Measurements from ENCODE around the gene SLC39A5.

The SLC39A5 gene

GRCh38 chr12:56220611-56221231 lies 9.1 kb upstream of the SLC39A5 start:
- no peak for TF ChIP-seq CTCF (IDR thresholded peaks at IDR 0.05)

GRCh38 chr12:56221232-56221756 lies 8.6 kb upstream of the SLC39A5 start:
- TF ChIP-seq CTCF (IDR thresholded peaks at IDR 0.05), result no peak

GRCh38 chr12:56221757-56222530 lies 7.9 kb upstream of the SLC39A5 start, which contains the start of gene RNF41:
Gene RNF41, minus strand, starts transcription at chr12:56221922. Its CDS starts 7,875 bp downstream, at chr12:56214047.
- TF ChIP-seq CTCF (IDR thresholded peaks at IDR 0.05), result no peak

- no peak for TF ChIP-seq CTCF (IDR thresholded peaks at IDR 0.05)
Measured at GRCh38 chr12:56222531-56222895, 7.3 kb upstream of the SLC39A5 start.

GRCh38 chr12:56223571-56224101 lies 6.2 kb upstream of the SLC39A5 start:
- TF ChIP-seq CTCF (IDR thresholded peaks at IDR 0.05), result no peak

- peak; percentile 96; the same call in 1 of the 2 replicates for TF ChIP-seq CTCF (IDR thresholded peaks at IDR 0.05)
Measured at GRCh38 chr12:56224102-56224701, 5.6 kb upstream of the SLC39A5 start, which contains the start of gene NABP2. Gene NABP2, plus strand, starts transcription at chr12:56224342. Its CDS starts 515 bp downstream, at chr12:56224857.

- TF ChIP-seq CTCF (IDR thresholded peaks at IDR 0.05), result no peak
Measured at GRCh38 chr12:56224954-56225353, 4.9 kb upstream of the SLC39A5 start.
